GM12878 (cell line): ENCODE results near the gene CC2D2B.

Source experiments
- CTCF ChIP-seq, 3 experiments: IDR thresholded peaks in 2 of 3; conservative IDR thresholded peaks in 1 of 3; 2 replicates each; pipeline ENCODE4 v1.5.1; 2011; ENCODE audit warnings: low read depth in 3 of 3, low read length in 3 of 3, mild to moderate bottlenecking in 3 of 3, control low read depth in 2 of 3, moderate library complexity in 2 of 3, inconsistent platforms in 1 of 3, mixed read lengths in 1 of 3; ENCODE audit not compliant: control insufficient read depth in 2 of 3, insufficient read depth in 1 of 3; ENCODE audit errors: extremely low read depth in 1 of 3
- CUX1 ChIP-seq: IDR thresholded peaks from 2 replicates; pipeline ENCODE4 v1.6.1; 2012; ENCODE audit warnings: improper control_type of control experiment, low read depth, low read length; ENCODE audit not compliant: insufficient replicate concordance
- EP300 ChIP-seq, 2 experiments: fragments of 150-350 bp in 1 of 2; IDR thresholded peaks; 2 replicates each; pipeline ENCODE4 v1.6.1; 2011 to 2012; ENCODE audit warnings: low read depth in 2 of 2, low read length in 2 of 2, borderline replicate concordance in 1 of 2, improper control_type of control experiment in 1 of 2, inconsistent platforms in 1 of 2; ENCODE audit not compliant: control insufficient read depth in 1 of 2
- MXI1 ChIP-seq: fragments of 150-350 bp; IDR thresholded peaks from 2 replicates; pipeline ENCODE4 v1.6.1; 2011; ENCODE audit warnings: low read depth, mild to moderate bottlenecking, inconsistent platforms, low read length, improper control_type of control experiment
- POLR2A ChIP-seq: IDR thresholded peaks from 2 replicates; pipeline ENCODE4 v1.6.1; 2011; ENCODE audit warnings: low read depth, mild to moderate bottlenecking, low read length
- RFX5 ChIP-seq: IDR thresholded peaks from 2 replicates; pipeline ENCODE4 v1.6.1; 2011; ENCODE audit warnings: low read depth, low read length, improper control_type of control experiment
- TARDBP ChIP-seq: IDR thresholded peaks from 2 replicates; pipeline ENCODE4 v1.6.1; 2016; ENCODE audit warnings: borderline replicate concordance
- USF1 ChIP-seq: IDR thresholded peaks from 2 replicates; pipeline ENCODE4 v1.6.1; 2011; ENCODE audit warnings: borderline replicate concordance, low read depth, mild to moderate bottlenecking, moderate library complexity, mixed read lengths, low read length; ENCODE audit not compliant: insufficient read depth; ENCODE audit errors: extremely low read length

GRCh38 chr10:95920798-95921426, 13.1 kb downstream of the CC2D2B start:
- no peak for TF ChIP-seq EP300 (IDR thresholded peaks at IDR 0.05; ENCODE audit: borderline replicate concordance in 1 of 2, control insufficient read depth in 1 of 2, low read depth in 2 of 2, low read length in 2 of 2)
- TF ChIP-seq CUX1, result no peak
- TF ChIP-seq CTCF (IDR thresholded peaks at IDR 0.05 in 2 of 3, conservative IDR thresholded peaks at IDR 0.05 in 1 of 3; ENCODE audit: control insufficient read depth in 2 of 3, extremely low read depth in 1 of 3, insufficient read depth in 1 of 3, low read depth in 3 of 3, low read length in 3 of 3), result no peak
- TF ChIP-seq TARDBP, result no peak
- no peak for TF ChIP-seq USF1
- TF ChIP-seq MXI1, result no peak
- no peak for TF ChIP-seq RFX5
- TF ChIP-seq POLR2A, result no peak
